HFF-Myc (cell line): ENCODE measurements around the gene TEX35.

ENCODE experiments used
- DNase-seq: peaks from one replicate; pipeline ENCODE4 v3.0.0-alpha.2; 2011; ENCODE audit warnings: low read depth; ENCODE audit errors: extremely low read depth
- H3K4me3 ChIP-seq: replicated peaks from 2 replicates; pipeline ENCODE4 v1.5.1; 2011; ENCODE audit warnings: low read depth, mild to moderate bottlenecking, control low read depth, low read length
- CTCF ChIP-seq: IDR thresholded peaks from 2 replicates; pipeline ENCODE4 v1.5.1; 2012; ENCODE audit warnings: mild to moderate bottlenecking, low read depth, low read length, control low read depth; ENCODE audit errors: missing control alignments

Gene TEX35

GRCh38 chr1:178512566-178513277 lies at the start of gene TEX35:
TEX35 (plus strand) TSS chr1:178513109; CDS start chr1:178513189, 80 bp downstream.
- no peak for TF ChIP-seq CTCF
- no peak within 1 kb of the TSS for H3K4me3 ChIP-seq
- DNase-seq, result no peak

GRCh38 chr1:178464141-178464540 lies 48.8 kb upstream of the TEX35 start:
- H3K4me3 ChIP-seq, result no peak overlapping the region
- no peak for DNase-seq
- no peak for TF ChIP-seq CTCF

- no peak for DNase-seq
- H3K4me3 ChIP-seq, result no peak overlapping the region
- TF ChIP-seq CTCF, result no peak
These were observed 48.3 kb upstream of the TEX35 start for GRCh38 chr1:178464566-178464965.

GRCh38 chr1:178465011-178465410 lies 47.9 kb upstream of the TEX35 start:
- DNase-seq, result no peak
- H3K4me3 ChIP-seq, result no peak overlapping the region
- TF ChIP-seq CTCF, result no peak

GRCh38 chr1:178467837-178468236 lies 45.1 kb upstream of the TEX35 start:
- H3K4me3 ChIP-seq, result no peak overlapping the region
- no peak for TF ChIP-seq CTCF
- DNase-seq, result no peak

- DNase-seq, result no peak
- H3K4me3 ChIP-seq, result no peak overlapping the region
- no peak for TF ChIP-seq CTCF
These were observed 42.4 kb upstream of the TEX35 start for GRCh38 chr1:178470411-178470960.
